Neural progenitor cell (in vitro differentiated cells): ENCODE measurements around the gene FKBP6. TPM values are rescaled to one million over a fixed set of nuclear protein-coding genes. Genes with fewer than 3 reads are reported as not detected.
A peak's percentile ranks its signal among the peaks of the same experiment; 100 is the strongest.

Experiments
- DNase-seq: peaks from one replicate; pipeline ENCODE4 v3.0.0-alpha.2; 2016; ENCODE audit warnings: low spot score
- H2AFZ ChIP-seq: fragments of 200-600 bp; sonication (generic); replicated peaks from 2 replicates; pipeline ENCODE4 v1.6.1; 2016; ENCODE audit warnings: antibody characterized with exemption
- H3F3A ChIP-seq: fragments of 200-600 bp; sonication (generic); 2 replicates; pipeline ENCODE4 v1.6.1; 2016; ENCODE audit warnings: antibody characterized with exemption, low read depth
- H3K27ac ChIP-seq: fragments of 200-600 bp; sonication (generic); 2 replicates; pipeline ENCODE4 v1.5.1; 2016; ENCODE audit warnings: mild to moderate bottlenecking
- H3K27me3 ChIP-seq: fragments of 200-600 bp; sonication (generic); 2 replicates; pipeline ENCODE4 v1.6.1; 2016; ENCODE audit warnings: mild to moderate bottlenecking, moderate library complexity
- H3K36me3 ChIP-seq: fragments of 200-600 bp; sonication (generic); 2 replicates; pipeline ENCODE4 v1.5.1; 2016
- H3K4me1 ChIP-seq: fragments of 200-600 bp; sonication (generic); 2 replicates; pipeline ENCODE4 v1.6.1; 2016; ENCODE audit warnings: mixed run types
- H3K4me2 ChIP-seq: fragments of 200-600 bp; sonication (generic); 2 replicates; pipeline ENCODE4 v1.6.1; 2016
- H3K4me3 ChIP-seq: fragments of 200-600 bp; sonication (generic); 2 replicates; pipeline ENCODE4 v1.5.1; 2016
- H3K79me2 ChIP-seq: fragments of 200-600 bp; sonication (generic); 2 replicates; pipeline ENCODE4 v1.6.1; 2016; ENCODE audit warnings: low read depth
- H3K9ac ChIP-seq: fragments of 200-600 bp; sonication (generic); 2 replicates; pipeline ENCODE4 v1.6.1; 2016
- H3K9me3 ChIP-seq: fragments of 200-600 bp; sonication (generic); 2 replicates; pipeline ENCODE4 v1.5.1; 2016; ENCODE audit warnings: low read depth
- H4K20me1 ChIP-seq: fragments of 200-600 bp; sonication (generic); 2 replicates; pipeline ENCODE4 v1.6.1; 2016; ENCODE audit warnings: low read depth
- H3K27ac Mint-ChIP-seq: 3 replicates; pipeline ENCODE4 v1.8.0; 2021; ENCODE audit warnings: mixed read lengths
- H3K27me3 Mint-ChIP-seq: 2 replicates; pipeline ENCODE4 v1.8.0; 2022; ENCODE audit warnings: low read depth, mild to moderate bottlenecking, inconsistent platforms, moderate library complexity, mixed read lengths; ENCODE audit not compliant: insufficient read depth
- H3K36me3 Mint-ChIP-seq: 3 replicates; pipeline ENCODE4 v1.8.0; 2021; ENCODE audit warnings: mixed read lengths
- H3K4me1 Mint-ChIP-seq: 3 replicates; pipeline ENCODE4 v1.8.0; 2021; ENCODE audit warnings: mixed read lengths
- H3K4me3 Mint-ChIP-seq: 3 replicates; pipeline ENCODE4 v1.8.0; 2021; ENCODE audit warnings: mild to moderate bottlenecking, moderate library complexity, mixed read lengths
- H3K9me3 Mint-ChIP-seq: 3 replicates; pipeline ENCODE4 v1.8.0; 2020; ENCODE audit warnings: mixed read lengths
- CTCF ChIP-seq: fragments of 200-600 bp; sonication (generic); IDR thresholded peaks from 2 replicates; pipeline ENCODE4 v1.5.1; 2017; ENCODE audit warnings: antibody characterized with exemption, mild to moderate bottlenecking
- EZH2 ChIP-seq: fragments of 200-600 bp; sonication (generic); IDR thresholded peaks from 2 replicates; pipeline ENCODE4 v1.6.1; 2017; ENCODE audit warnings: antibody characterized with exemption, mild to moderate bottlenecking, moderate library complexity
- EZH2phosphoT487 ChIP-seq: fragments of 200-600 bp; sonication (generic); IDR thresholded peaks from 2 replicates; pipeline ENCODE4 v1.6.1; 2017; ENCODE audit warnings: antibody characterized with exemption
- total RNA-seq: library from RNA; depleted of rRNA; stranded (reverse); fragments of >200 nt; gene quantifications from 2 replicates; pipeline ENCODE4 v1.2.3, GENCODE V29; 2015; ENCODE audit warnings: low replicate concordance

FKBP6 gene
- total RNA-seq, 1 donor from 2014 or later, result not detected

DNA sequence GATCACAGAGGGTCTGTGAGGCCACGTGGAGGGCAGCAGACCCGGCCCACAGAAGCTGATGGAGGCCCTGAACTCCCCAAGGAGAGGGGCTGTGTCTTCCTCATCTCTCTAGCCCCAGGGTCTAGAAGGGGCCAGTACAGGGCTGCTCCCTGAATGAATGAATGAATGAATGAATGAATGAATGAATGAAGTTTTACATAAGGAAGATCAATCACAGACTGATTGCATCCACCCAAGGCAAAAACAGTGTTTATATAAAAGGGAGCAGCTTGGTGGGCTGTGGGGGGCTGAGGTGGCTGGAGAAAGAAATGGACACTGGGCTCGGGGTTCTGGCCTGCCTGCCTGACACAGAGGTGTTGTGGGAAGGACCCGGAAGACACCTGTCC, 14.4 kb upstream of the FKBP6 start:
- Mint-ChIP-seq H3K27ac (no peak overlapping the region), H3K4me3 (no peak overlapping the region), H3K9me3 (no peaks in the 10 kb centered on the region), H3K27me3 (peaks cover 3% of the 10 kb centered on the region), H3K4me1 (peaks cover 4% of the 10 kb centered on the region), H3K36me3 (no peaks in the 10 kb centered on the region)
- no peak overlapping the region for H3K27ac ChIP-seq
- no peak overlapping the region for H3K4me2 ChIP-seq
- H3K4me3 ChIP-seq, result no peak overlapping the region
- peaks cover 3% of the 10 kb centered on the region for H3K79me2 ChIP-seq
- no peak for DNase-seq
- TF ChIP-seq EZH2phosphoT487 (no peak), CTCF (no peak), EZH2 (no peak)
- H3K36me3 ChIP-seq, result no peaks in the 10 kb centered on the region
- H3K9me3 ChIP-seq, result no peaks in the 10 kb centered on the region
- no peaks in the 10 kb centered on the region for H3F3A ChIP-seq
- no peak overlapping the region for H3K9ac ChIP-seq
- H3K4me1 ChIP-seq, result no peaks in the 10 kb centered on the region
- H2AFZ ChIP-seq, result no peak overlapping the region
- no peaks in the 10 kb centered on the region for H3K27me3 ChIP-seq
- no peaks in the 10 kb centered on the region for H4K20me1 ChIP-seq

GRCh38 chr7:73314271-73314670, 13.7 kb upstream of the FKBP6 start:
- H3K27me3 Mint-ChIP-seq, result peaks cover 3% of the 10 kb centered on the region
- H3K9me3 ChIP-seq, result no peaks in the 10 kb centered on the region
- H3K36me3 Mint-ChIP-seq, result no peaks in the 10 kb centered on the region
- H3K27me3 ChIP-seq, result no peaks in the 10 kb centered on the region
- no peak for DNase-seq
- no peaks in the 10 kb centered on the region for H3F3A ChIP-seq
- H3K4me3 Mint-ChIP-seq, result no peak overlapping the region
- H3K36me3 ChIP-seq, result no peaks in the 10 kb centered on the region
- H3K27ac ChIP-seq, result no peak overlapping the region
- no peak overlapping the region for H3K27ac Mint-ChIP-seq
- H3K4me1 ChIP-seq, result no peaks in the 10 kb centered on the region
- no peak overlapping the region for H3K4me2 ChIP-seq
- no peak overlapping the region for H3K4me3 ChIP-seq
- TF ChIP-seq CTCF (no peak), EZH2 (no peak)
- H2AFZ ChIP-seq, result no peak overlapping the region
- peaks cover 1% of the 10 kb centered on the region for H3K4me1 Mint-ChIP-seq
- no peaks in the 10 kb centered on the region for H3K79me2 ChIP-seq
- no peaks in the 10 kb centered on the region for H4K20me1 ChIP-seq
- H3K9me3 Mint-ChIP-seq, result no peaks in the 10 kb centered on the region
- H3K9ac ChIP-seq, result no peak overlapping the region

DNA sequence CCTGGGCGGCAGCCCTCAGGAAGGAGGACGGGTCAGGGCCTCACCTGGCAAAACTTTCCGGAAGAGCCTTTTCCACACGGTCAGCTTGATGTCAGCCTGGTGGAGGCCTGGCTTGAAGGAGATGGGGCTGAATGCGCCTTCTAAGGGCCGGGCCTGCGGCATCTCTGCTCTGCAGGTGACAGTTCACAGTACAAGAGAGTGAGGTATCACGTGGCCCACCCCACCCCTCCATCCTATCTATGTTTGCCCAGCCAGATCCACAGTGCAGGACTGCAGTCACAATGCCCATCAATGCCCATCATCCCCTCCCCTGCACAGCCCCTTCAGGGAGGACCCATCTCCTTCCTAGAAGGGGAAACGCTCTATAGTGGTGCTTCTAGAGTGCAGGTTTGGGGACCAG, 11.4 kb upstream of the FKBP6 start:
- no peak overlapping the region for H3K9ac ChIP-seq
- no peaks in the 10 kb centered on the region for H3K27me3 ChIP-seq
- H3K4me3 ChIP-seq, result no peak overlapping the region
- no peak overlapping the region for H3K27ac ChIP-seq
- no peaks in the 10 kb centered on the region for H4K20me1 ChIP-seq
- DNase-seq, result no peak
- TF ChIP-seq EZH2phosphoT487 (no peak), CTCF (no peak), EZH2 (no peak)
- no peaks in the 10 kb centered on the region for H3K79me2 ChIP-seq
- H3K36me3 Mint-ChIP-seq, result no peaks in the 10 kb centered on the region
- H3K4me3 Mint-ChIP-seq, result no peak overlapping the region
- peak overlapping the region; percentile 37 for H3K27ac Mint-ChIP-seq
- no peaks in the 10 kb centered on the region for H3K9me3 Mint-ChIP-seq
- H3K4me1 ChIP-seq, result no peaks in the 10 kb centered on the region
- no peaks in the 10 kb centered on the region for H3K9me3 ChIP-seq
- no peak overlapping the region for H2AFZ ChIP-seq
- peaks cover 2% of the 10 kb centered on the region for H3K27me3 Mint-ChIP-seq
- no peak overlapping the region for H3K4me2 ChIP-seq
- no peaks in the 10 kb centered on the region for H3K36me3 ChIP-seq
- H3K4me1 Mint-ChIP-seq, result peaks cover under 1% of the 10 kb centered on the region
- no peaks in the 10 kb centered on the region for H3F3A ChIP-seq
